SH-SY5Y (cell line): Measurements from ENCODE around the gene SERPINI1.

ENCODE experiments used
- GATA2 ChIP-seq: IDR thresholded peaks from 2 replicates; pipeline ENCODE4 v1.6.1; 2011; ENCODE audit warnings: mild to moderate bottlenecking, low read depth, low read length
- GATA3 ChIP-seq: IDR thresholded peaks from 2 replicates; pipeline ENCODE4 v1.6.1; 2011; ENCODE audit warnings: low read depth, mild to moderate bottlenecking, low read length, moderate library complexity

GRCh38 chr3:167829071-167829470 lies 93.5 kb downstream of the SERPINI1 start:
- TF ChIP-seq GATA2 = no peak
- no peak for TF ChIP-seq GATA3
